Medulla oblongata (tissue), 1 donor: Measurements from ENCODE around the gene USH2A.

Experiments
- DNase-seq: peaks from one replicate; pipeline ENCODE4 v3.0.0-alpha.2; 2015; ENCODE audit errors: extremely low spot score

Gene USH2A

GRCh38 chr1:215958841-215959240 lies 464.4 kb downstream of the USH2A start:
- DNase-seq: no peak

GRCh38 chr1:215957663-215958062 lies 465.6 kb downstream of the USH2A start:
- DNase-seq: no peak

- no peak for DNase-seq
Measured at GRCh38 chr1:215932558-215932957, 490.7 kb downstream of the USH2A start.

GRCh38 chr1:215926670-215927069 lies 496.6 kb downstream of the USH2A start:
- no peak for DNase-seq

DNA sequence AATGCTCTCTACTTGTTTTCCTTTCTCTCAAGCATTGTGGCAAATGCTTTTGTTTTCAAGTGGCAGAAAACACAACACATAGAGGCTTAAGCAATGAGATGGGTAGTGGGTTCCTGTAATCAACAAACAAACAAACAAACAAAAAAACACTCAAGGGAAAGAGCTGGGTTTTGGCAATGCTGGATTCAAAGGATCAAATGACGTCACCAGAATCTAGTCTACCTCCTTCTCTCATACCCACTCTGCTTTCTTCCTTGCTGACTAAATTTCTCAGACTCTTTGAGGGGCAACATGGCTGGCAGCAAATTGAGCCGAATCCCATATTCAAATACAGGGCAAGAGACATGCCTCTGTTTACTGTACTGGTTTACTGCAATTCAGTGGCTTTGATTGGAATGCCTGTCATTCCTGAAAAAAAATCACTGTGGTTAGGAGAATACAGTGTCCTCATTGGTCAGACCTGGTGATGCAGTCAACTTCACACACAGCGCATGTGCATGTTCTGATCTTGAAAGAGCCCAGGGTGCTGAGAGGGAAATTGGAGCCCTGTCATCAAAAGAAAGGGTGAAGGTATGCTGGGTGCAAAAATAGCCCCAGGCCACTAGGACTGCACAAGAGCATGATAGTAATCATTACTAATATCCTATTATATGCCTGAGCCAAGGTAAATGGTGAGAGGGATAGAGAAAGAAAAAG lies 500.0 kb downstream of the USH2A start:
- DNase-seq: no peak

DNA sequence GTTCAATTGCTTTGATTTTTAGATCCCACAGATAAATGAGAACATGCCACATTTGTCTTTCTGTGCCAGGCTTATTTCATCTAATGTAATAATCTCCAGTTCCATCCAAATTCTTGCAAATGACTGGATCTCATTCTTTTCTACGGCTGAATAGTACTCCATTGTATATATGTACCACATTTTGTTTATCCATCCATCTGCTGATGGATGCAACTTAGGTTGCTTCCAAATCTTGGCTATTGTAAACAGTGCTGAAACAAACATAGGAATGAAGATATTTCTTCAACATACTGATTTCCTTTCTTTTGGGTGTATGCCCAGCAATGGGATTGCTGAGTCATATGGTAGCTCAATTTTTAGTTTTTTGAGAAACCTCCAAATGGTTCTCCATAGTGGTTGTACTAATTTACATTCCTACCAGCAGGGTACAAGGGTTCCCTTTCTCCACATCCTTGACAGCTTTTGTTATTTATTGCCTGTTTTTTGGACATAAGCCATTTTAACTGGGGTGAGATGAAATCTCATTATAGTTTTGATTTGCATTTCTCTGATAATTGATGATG lies 511.8 kb downstream of the USH2A start:
- DNase-seq: no peak

DNA sequence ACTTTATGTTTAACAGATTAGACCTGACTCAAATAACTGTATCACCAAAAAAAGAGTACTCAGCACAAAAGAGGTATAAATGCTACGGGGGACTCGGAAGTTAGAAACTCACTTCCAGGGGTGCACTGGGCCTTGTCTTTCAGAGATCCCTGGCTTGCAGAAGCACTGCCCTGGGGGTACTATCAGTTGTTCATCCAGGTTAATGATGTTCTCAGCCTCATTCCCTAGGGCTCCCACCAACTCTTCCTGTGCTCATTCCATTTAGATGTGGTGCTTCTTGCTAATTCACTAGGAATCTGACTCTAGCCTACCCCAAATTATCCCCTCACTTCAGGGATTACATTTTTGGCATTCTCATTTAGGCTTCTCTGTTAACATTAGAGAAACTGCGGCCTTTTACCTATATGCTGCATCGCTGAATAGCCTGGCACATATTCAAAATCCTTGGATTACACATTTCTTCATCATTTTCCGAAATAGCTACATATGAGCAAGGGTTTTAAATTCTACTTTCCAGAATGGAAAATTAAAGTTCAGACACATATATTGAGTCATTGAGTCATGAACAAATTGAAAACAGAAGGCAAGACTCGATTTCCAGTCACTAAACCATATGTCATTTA lies 517.6 kb downstream of the USH2A start:
- DNase-seq: no peak

GRCh38 chr1:215900684-215901083 lies 522.6 kb downstream of the USH2A start:
- no peak for DNase-seq

DNA sequence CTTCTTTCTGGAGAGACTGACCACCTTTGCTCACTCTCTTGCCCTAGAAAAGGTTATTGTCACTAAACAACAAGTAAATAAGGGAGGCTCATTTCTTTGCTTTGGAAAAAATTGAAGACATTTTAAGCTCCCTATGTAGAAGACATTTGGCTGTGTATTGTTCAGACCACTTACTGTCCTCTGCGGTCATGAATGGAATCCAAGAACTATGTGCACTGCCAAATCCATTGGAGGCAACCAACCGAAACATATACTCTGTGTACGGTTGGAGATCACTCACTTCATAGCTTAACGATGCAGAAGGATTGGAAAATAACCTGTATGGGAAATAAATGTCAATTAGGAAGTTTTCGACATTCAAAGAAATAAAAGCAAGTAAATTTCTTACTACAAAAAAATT lies 523.3 kb downstream of the USH2A start:
- no peak for DNase-seq

- no peak for DNase-seq
Measured at GRCh38 chr1:215895893-215896292, 527.4 kb downstream of the USH2A start.

- no peak for DNase-seq
Measured at GRCh38 chr1:215895276-215895675, 528.0 kb downstream of the USH2A start.

- no peak for DNase-seq
Measured at GRCh38 chr1:215894617-215895016, 528.6 kb downstream of the USH2A start.

GRCh38 chr1:215891266-215892057 lies 531.8 kb downstream of the USH2A start:
- DNase-seq: no peak

- no peak for DNase-seq
Measured at GRCh38 chr1:215890438-215890837, 532.8 kb downstream of the USH2A start.

- no peak for DNase-seq
Measured at GRCh38 chr1:215889871-215890270, 533.4 kb downstream of the USH2A start.

- no peak for DNase-seq
Measured at GRCh38 chr1:215888159-215888558, 535.1 kb downstream of the USH2A start.

GRCh38 chr1:215887627-215888026 lies 535.6 kb downstream of the USH2A start:
- no peak for DNase-seq

- DNase-seq: no peak
Measured at GRCh38 chr1:215883004-215883403, 540.2 kb downstream of the USH2A start.

GRCh38 chr1:215878843-215879242 lies 544.4 kb downstream of the USH2A start:
- DNase-seq: no peak

DNA sequence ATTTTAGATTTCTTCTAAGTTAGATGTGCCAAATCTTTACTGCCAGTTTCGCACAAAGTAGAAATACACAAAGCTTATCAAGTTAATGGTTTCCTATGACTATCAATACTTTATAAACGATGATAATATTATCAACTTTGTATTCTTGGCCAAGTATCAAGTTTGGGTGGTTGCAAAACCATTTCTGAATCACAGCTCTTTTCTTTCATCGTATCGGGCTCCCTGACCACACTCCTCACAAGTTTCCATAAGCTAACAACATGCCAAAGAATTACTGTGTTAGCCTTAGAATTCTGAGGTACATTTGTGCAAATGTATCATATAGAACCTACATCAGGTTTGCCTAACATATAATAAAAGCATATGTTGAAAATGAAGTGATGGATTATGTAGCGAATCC lies 545.1 kb downstream of the USH2A start:
- DNase-seq: no peak

DNA sequence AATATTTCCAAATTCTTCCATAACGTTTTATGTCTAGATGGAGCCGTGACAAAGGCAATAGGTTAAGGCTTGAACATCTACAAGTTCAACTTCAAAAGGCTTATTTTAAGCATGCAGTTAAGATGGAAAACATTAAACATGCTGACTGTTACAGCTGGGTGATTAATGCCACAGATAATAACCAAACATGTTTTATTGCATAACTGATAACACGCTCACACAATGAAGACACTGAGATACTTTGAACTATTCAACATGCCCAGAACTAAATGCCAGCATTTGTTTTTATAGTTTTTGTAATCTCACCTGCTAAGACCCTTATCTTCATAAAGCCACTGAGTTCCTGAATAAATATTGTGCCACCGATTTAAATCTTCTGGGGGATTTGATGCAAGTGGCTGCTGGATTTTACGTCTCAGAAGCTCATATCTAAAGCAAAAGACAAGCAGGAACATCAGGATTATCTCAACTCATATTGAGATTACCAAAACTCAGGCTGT lies 545.7 kb downstream of the USH2A start:
- no peak for DNase-seq

DNA sequence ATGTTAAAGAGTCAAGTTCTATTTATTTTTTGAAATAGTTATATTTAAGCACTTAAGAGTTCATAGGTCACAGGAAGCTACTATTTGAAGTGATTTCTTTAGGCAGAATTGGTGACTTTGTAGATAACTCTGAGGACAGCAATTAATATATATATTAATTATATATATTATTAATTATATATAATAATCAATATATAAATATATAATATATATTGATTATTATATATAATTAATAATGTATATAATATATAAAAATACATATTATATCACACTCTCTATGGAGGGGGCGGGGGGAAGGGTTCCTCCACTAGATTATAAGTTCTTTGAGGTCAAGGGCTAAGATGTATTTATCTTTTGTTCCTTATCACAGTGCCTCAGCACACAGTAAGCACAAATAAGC lies 547.5 kb downstream of the USH2A start:
- no peak for DNase-seq
